Keratinocyte (primary cell): ENCODE results near the gene TALDO1. TPM values are rescaled to one million over a fixed set of nuclear protein-coding genes. Genes with fewer than 3 reads are reported as not detected.
A peak's percentile ranks its signal among the peaks of the same experiment; 100 is the strongest.

ENCODE experiments used
- DNase-seq: peaks from one replicate; pipeline ENCODE4 v3.0.0-alpha.2; 2011; ENCODE audit warnings: low read depth, missing footprints, low spot score
- FAIRE-seq: peaks from 2 replicates; lab custom pipeline; 2011; peaks lifted over from hg19 to GRCh38; lab: Jason Lieb, UNC
- H2AFZ ChIP-seq: 2 replicates; pipeline ENCODE4 v1.6.0; 2012; ENCODE audit warnings: low read length, control low read depth, inconsistent platforms; ENCODE audit not compliant: control insufficient read depth
- H3K27ac ChIP-seq: 2 replicates; pipeline ENCODE4 v1.5.1; 2011; ENCODE audit warnings: low read length; ENCODE audit not compliant: control insufficient read depth, insufficient read depth
- H3K27me3 ChIP-seq: 3 replicates; pipeline ENCODE4 v1.6.0; 2011; ENCODE audit warnings: low read length; ENCODE audit not compliant: control insufficient read depth, insufficient read depth; ENCODE audit errors: extremely low read depth
- H3K36me3 ChIP-seq, 2 experiments: 2 replicates in 1 of 2; 3 replicates in 1 of 2; pipeline ENCODE4 v1.5.1; 2011; ENCODE audit warnings: low read length in 2 of 2, mild to moderate bottlenecking in 1 of 2; ENCODE audit not compliant: control insufficient read depth in 2 of 2, insufficient read depth in 2 of 2; ENCODE audit errors: extremely low read depth in 1 of 2
- H3K4me1 ChIP-seq: 3 replicates; pipeline ENCODE4 v1.5.1; 2011; ENCODE audit warnings: low read length; ENCODE audit not compliant: control insufficient read depth, insufficient read depth; ENCODE audit errors: extremely low read depth
- H3K4me2 ChIP-seq: 3 replicates; pipeline ENCODE4 v1.6.0; 2011; ENCODE audit warnings: low read depth, low read length; ENCODE audit not compliant: control insufficient read depth, insufficient read depth; ENCODE audit errors: extremely low read depth
- H3K4me3 ChIP-seq, 3 experiments: fragments of 200-600 bp in 1 of 3; sonication (generic) in 1 of 3; 2 replicates in 2 of 3; 3 replicates in 1 of 3; pipeline ENCODE4 v1.5.1; 2011 to 2016; ENCODE audit warnings: low read length in 3 of 3, mild to moderate bottlenecking in 3 of 3, control low read depth in 2 of 3, inconsistent platforms in 1 of 3, low read depth in 1 of 3, mixed read lengths in 1 of 3, mixed run types in 1 of 3, moderate library complexity in 1 of 3; ENCODE audit not compliant: control insufficient read depth in 2 of 3, insufficient read depth in 2 of 3; ENCODE audit errors: extremely low read depth in 1 of 3
- H3K79me2 ChIP-seq: 2 replicates; pipeline ENCODE4 v1.6.0; 2012; ENCODE audit warnings: low read length; ENCODE audit not compliant: control insufficient read depth, insufficient read depth
- H3K9ac ChIP-seq: 3 replicates; pipeline ENCODE4 v1.6.0; 2011; ENCODE audit warnings: low read length; ENCODE audit not compliant: control insufficient read depth, insufficient read depth; ENCODE audit errors: extremely low read depth
- H3K9me1 ChIP-seq: 3 replicates; pipeline ENCODE4 v1.6.0; 2011; ENCODE audit warnings: low read length; ENCODE audit not compliant: control insufficient read depth, insufficient read depth; ENCODE audit errors: extremely low read depth
- H3K9me3 ChIP-seq: 2 replicates; pipeline ENCODE4 v1.5.1; 2012; ENCODE audit warnings: low read depth, low read length; ENCODE audit not compliant: control insufficient read depth
- H4K20me1 ChIP-seq: 3 replicates; pipeline ENCODE4 v1.6.0; 2011; ENCODE audit warnings: low read length; ENCODE audit not compliant: control insufficient read depth, insufficient read depth; ENCODE audit errors: extremely low read depth
- CTCF ChIP-seq, 3 experiments: IDR thresholded peaks in 1 of 3; conservative IDR thresholded peaks in 1 of 3; optimal IDR thresholded peaks in 1 of 3; 2 replicates in 2 of 3; 3 replicates in 1 of 3; pipeline versions ENCODE3 to v1.5.1; 2011; ENCODE audit warnings: low read length in 3 of 3, mild to moderate bottlenecking in 3 of 3, moderate library complexity in 2 of 3, control low read depth in 1 of 3, inconsistent platforms in 1 of 3; ENCODE audit not compliant: insufficient read depth in 2 of 3; ENCODE audit errors: extremely low read depth in 1 of 3
- EZH2 ChIP-seq: IDR thresholded peaks from one replicate; pipeline ENCODE4 v1.6.1; 2012; ENCODE audit warnings: inconsistent platforms, mild to moderate bottlenecking, low read length, moderate library complexity
- dilution Hi-C: fragments of 300-500 bp; cut with MboI; formaldehyde crosslinking; loops from one replicate; pipeline ENCODE4 v1.7.0; 2020; ENCODE audit warnings: low sequenced_read_pairs; ENCODE audit not compliant: extremely low pct_ligation_motif_present
- polyA plus RNA-seq, 5 experiments: library from polyadenylated mRNA; depleted of rRNA in 3 of 5; stranded (reverse) in 3 of 5; stranded (forward) in 1 of 5; unstranded in 1 of 5; fragments of >200 nt; gene quantifications; 1 replicate in 1 of 5; 2 replicates in 3 of 5; 3 replicates in 1 of 5; pipeline versions ENCODE4 v1.2.1 to v1.2.3, GENCODE V29; 2011 to 2012; ENCODE audit warnings: missing spikeins in 2 of 5, low read depth in 1 of 5, low replicate concordance in 1 of 5

TALDO1 gene
- polyA plus RNA-seq, 1 donor (not counting 4 experiments of a cell fraction or from before 2014, with no cell fraction given): 162 TPM

GRCh38 chr11:725624-726202, 21.6 kb upstream of the TALDO1 start:
- Histone ChIP-seq H3K4me3 (no peak overlapping the region), H3K27ac (no peak overlapping the region), H3K9me1 (no peaks in the 10 kb centered on the region), H3K27me3 (no peaks in the 10 kb centered on the region), H3K9ac (no peak overlapping the region), H3K4me2 (no peak overlapping the region), H3K36me3 (peaks cover 23 to 34% of the 10 kb centered on the region in 2 experiments), H4K20me1 (peaks cover 2% of the 10 kb centered on the region), H3K4me1 (peaks cover 12% of the 10 kb centered on the region), H2AFZ (no peak overlapping the region), H3K79me2 (no peaks in the 10 kb centered on the region), H3K9me3 (no peaks in the 10 kb centered on the region)
- dilution Hi-C loops: no loop called here
- DNase-seq (no peak), FAIRE-seq (no peak)
- TF ChIP-seq EZH2 (no peak), CTCF (optimal IDR thresholded peaks at IDR 0.05 in 1 of 3, IDR thresholded peaks at IDR 0.05 in 1 of 3, conservative IDR thresholded peaks at IDR 0.05 in 1 of 3; ENCODE audit: extremely low read depth in 1 of 3, insufficient read depth in 2 of 3, low read length in 3 of 3) (no peak)

GRCh38 chr11:726278-727220, 20.7 kb upstream of the TALDO1 start:
- DNase-seq: no peak
- H3K36me3 ChIP-seq: peaks cover 23 to 31% of the 10 kb centered on the region in 2 experiments
- H4K20me1 ChIP-seq: peaks cover 2% of the 10 kb centered on the region
- H3K9me1 ChIP-seq: no peaks in the 10 kb centered on the region
- H3K9me3 ChIP-seq: no peaks in the 10 kb centered on the region
- H3K9ac ChIP-seq: no peak overlapping the region
- H2AFZ ChIP-seq: no peak overlapping the region
- FAIRE-seq: peak; percentile 26
- dilution Hi-C loops: no loop called here
- no peak overlapping the region for H3K4me3 ChIP-seq
- peaks cover 12% of the 10 kb centered on the region for H3K4me1 ChIP-seq
- no peak overlapping the region for H3K4me2 ChIP-seq
- no peaks in the 10 kb centered on the region for H3K27me3 ChIP-seq
- H3K79me2 ChIP-seq: no peaks in the 10 kb centered on the region
- H3K27ac ChIP-seq: no peak overlapping the region
- TF ChIP-seq CTCF (optimal IDR thresholded peaks at IDR 0.05 in 1 of 3, IDR thresholded peaks at IDR 0.05 in 1 of 3, conservative IDR thresholded peaks at IDR 0.05 in 1 of 3; ENCODE audit: extremely low read depth in 1 of 3, insufficient read depth in 2 of 3, low read length in 3 of 3) (no peak), EZH2 (no peak)
